Measurements from ENCODE around the gene TNIK.

TNIK gene

GRCh38 chr3:171505822-171506333 is 45.7 kb upstream of the TNIK start:
- no peak for TF ChIP-seq CTCF (IDR thresholded peaks at IDR 0.05)

GRCh38 chr3:171504376-171504775 is 44.2 kb upstream of the TNIK start:
- Histone ChIP-seq H3K4me1 (no peaks in the 10 kb centered on the region), H2AFZ (no peak overlapping the region), H3K36me3 (ENCODE audit: control insufficient read depth, insufficient read depth, low read length) (no peaks in the 10 kb centered on the region), H3K79me2 (no peaks in the 10 kb centered on the region), H3K27me3 (ENCODE audit: control insufficient read depth, insufficient read depth, low read length) (no peaks in the 10 kb centered on the region), H3K4me3 (ENCODE audit: low read depth, low read length) (no peak overlapping the region), H3K9me3 (ENCODE audit: control insufficient read depth, low read length) (no peaks in the 10 kb centered on the region), H3K4me2 (ENCODE audit: low read length) (no peak overlapping the region), H3K27ac (no peak overlapping the region), H3K9ac (no peak overlapping the region)
- no peak for TF ChIP-seq CTCF (IDR thresholded peaks at IDR 0.05)

More at GRCh38 chr3:171505822-171506333, 45.7 kb upstream of the TNIK start:
- H3K27me3 ChIP-seq (ENCODE audit: control insufficient read depth, insufficient read depth, low read length) = no peaks in the 10 kb centered on the region
- H3K9ac ChIP-seq = no peak overlapping the region
- H3K4me2 ChIP-seq (ENCODE audit: low read length) = no peak overlapping the region
- H3K36me3 ChIP-seq (ENCODE audit: control insufficient read depth, insufficient read depth, low read length) = no peaks in the 10 kb centered on the region
- no peak overlapping the region for H3K27ac ChIP-seq
- no peaks in the 10 kb centered on the region for H3K4me1 ChIP-seq
- H3K9me3 ChIP-seq (ENCODE audit: control insufficient read depth, low read length) = no peaks in the 10 kb centered on the region
- no peaks in the 10 kb centered on the region for H3K79me2 ChIP-seq
- H2AFZ ChIP-seq = no peak overlapping the region
- no peak overlapping the region for H3K4me3 ChIP-seq (ENCODE audit: low read depth, low read length)

GRCh38 chr3:171503817-171504216 is 43.6 kb upstream of the TNIK start:
- Histone ChIP-seq H3K27me3 (ENCODE audit: control insufficient read depth, insufficient read depth, low read length) (no peaks in the 10 kb centered on the region), H3K4me1 (no peaks in the 10 kb centered on the region), H3K9me3 (ENCODE audit: control insufficient read depth, low read length) (no peaks in the 10 kb centered on the region), H3K27ac (no peak overlapping the region), H3K79me2 (no peaks in the 10 kb centered on the region), H3K4me3 (ENCODE audit: low read depth, low read length) (no peak overlapping the region), H3K4me2 (ENCODE audit: low read length) (no peak overlapping the region), H3K9ac (no peak overlapping the region), H3K36me3 (ENCODE audit: control insufficient read depth, insufficient read depth, low read length) (no peaks in the 10 kb centered on the region), H2AFZ (no peak overlapping the region)
- TF ChIP-seq CTCF (IDR thresholded peaks at IDR 0.05) = no peak

GRCh38 chr3:171498921-171499320 is 38.7 kb upstream of the TNIK start:
- Histone ChIP-seq H2AFZ (peak overlapping the region; percentile 12), H3K27me3 (ENCODE audit: control insufficient read depth, insufficient read depth, low read length) (no peaks in the 10 kb centered on the region), H3K4me1 (no peaks in the 10 kb centered on the region)

More at GRCh38 chr3:171498921-171499320, 38.7 kb upstream of the TNIK start:
- no peak overlapping the region for H3K9ac ChIP-seq
- no peak overlapping the region for H3K4me2 ChIP-seq (ENCODE audit: low read length)
- H3K4me3 ChIP-seq (ENCODE audit: low read depth, low read length) = no peak overlapping the region
- no peak overlapping the region for H3K27ac ChIP-seq
- no peaks in the 10 kb centered on the region for H3K36me3 ChIP-seq (ENCODE audit: control insufficient read depth, insufficient read depth, low read length)
- TF ChIP-seq CTCF (IDR thresholded peaks at IDR 0.05) = no peak
- H3K9me3 ChIP-seq (ENCODE audit: control insufficient read depth, low read length) = no peaks in the 10 kb centered on the region
- no peaks in the 10 kb centered on the region for H3K79me2 ChIP-seq
